Uterus (tissue), 4 donors: ENCODE results near the gene PRUNE2. TPM values are rescaled to one million over a fixed set of nuclear protein-coding genes. Genes with fewer than 3 reads are reported as not detected.
A peak's percentile ranks its signal among the peaks of the same experiment; 100 is the strongest.

ENCODE experiments used
- DNase-seq, 2 donors: peaks; one replicate each; pipeline ENCODE4 v3.0.0-alpha.2; 2019 to 2020
- H3K27ac ChIP-seq, 2 donors: fragments of 200-600 bp; sonication (generic); 1 replicate in 1 of 2; 2 replicates in 1 of 2; pipeline ENCODE4 v1.5.1; 2016 to 2018
- H3K27me3 ChIP-seq, 2 donors: fragments of 200-600 bp; sonication (generic); one replicate each; pipeline ENCODE4 v1.5.1; 2018 to 2019; ENCODE audit warnings: control low read depth in 1 of 2
- H3K36me3 ChIP-seq, 2 donors: fragments of 200-600 bp; sonication (generic); one replicate each; pipeline ENCODE4 v1.5.1; 2019; ENCODE audit warnings: control low read depth in 1 of 2
- H3K4me1 ChIP-seq, 2 donors: fragments of 200-600 bp; sonication (generic); one replicate each; pipeline ENCODE4 v1.5.1; 2018 to 2019; ENCODE audit warnings: control low read depth in 1 of 2
- H3K4me3 ChIP-seq, 2 donors: fragments of 200-600 bp; sonication (generic); 1 replicate in 1 of 2; 2 replicates in 1 of 2; pipeline ENCODE4 v1.5.1; 2018 to 2019; ENCODE audit warnings: mild to moderate bottlenecking in 1 of 2
- H3K9me3 ChIP-seq, 2 donors: fragments of 200-600 bp; sonication (generic); one replicate each; pipeline ENCODE4 v1.5.1; 2019; ENCODE audit warnings: control low read depth in 1 of 2
- CTCF ChIP-seq, 4 experiments: fragments of 200-600 bp in 2 of 4; fragments of 450-650 bp in 2 of 4; sonication (generic) in 2 of 4; IDR thresholded peaks; one replicate each; pipeline ENCODE4 v1.5.1; 2016 to 2019; ENCODE audit warnings: antibody characterized with exemption in 4 of 4, mild to moderate bottlenecking in 2 of 4, moderate library complexity in 1 of 4
- POLR2A ChIP-seq, 2 donors: fragments of 450-650 bp; IDR thresholded peaks; one replicate each; pipeline ENCODE4 v1.6.1; 2016; ENCODE audit warnings: antibody characterized with exemption in 2 of 2, mild to moderate bottlenecking in 1 of 2, moderate library complexity in 1 of 2
- intact Hi-C: fragments of 100-400 bp; cut with DNase I; formaldehyde crosslinking; loops from one replicate; pipeline ENCODE4 v1.15.1; 2023; ENCODE audit warnings: low total_unique reads
- total RNA-seq, 4 donors: library from RNA; depleted of rRNA in 3 of 4; stranded (reverse); fragments of >200 nt in 3 of 4; gene quantifications; one replicate each; pipeline versions ENCODE4 v1.1.0 to v1.2.4, GENCODE V29; 2014 to 2023
- donor health status: DM: yes; HTN: yes; CAD: no.

PRUNE2 gene
- total RNA-seq, 4 donors from 2014 or later: 51.4 to 187 (median 97.1) TPM

- intact Hi-C loops: no loop called here
These were observed 331.8 kb downstream of the PRUNE2 start for GRCh38 chr9:76573905-76574760.

GRCh38 chr9:76573408-76573807, 332.5 kb downstream of the PRUNE2 start:
- H3K4me3 ChIP-seq: no peak overlapping the region
- intact Hi-C loops: no loop called here
- no peaks in the 10 kb centered on the region for H3K4me1 ChIP-seq
- no peak overlapping the region for H3K27ac ChIP-seq
- DNase-seq: no peak
- TF ChIP-seq POLR2A (IDR thresholded peaks at IDR 0.05) (no peak), CTCF (IDR thresholded peaks at IDR 0.05) (no peak)
- H3K36me3 ChIP-seq: no peaks in the 10 kb centered on the region
- H3K9me3 ChIP-seq: no peaks in the 10 kb centered on the region
- H3K27me3 ChIP-seq: no peaks in the 10 kb centered on the region

More at GRCh38 chr9:76573905-76574760, 331.8 kb downstream of the PRUNE2 start:
- no peak for DNase-seq
- no peaks in the 10 kb centered on the region for H3K4me1 ChIP-seq
- H3K4me3 ChIP-seq: no peak overlapping the region
- TF ChIP-seq CTCF (IDR thresholded peaks at IDR 0.05) (no peak), POLR2A (IDR thresholded peaks at IDR 0.05) (no peak)
- H3K27me3 ChIP-seq: no peaks in the 10 kb centered on the region
- no peak overlapping the region for H3K27ac ChIP-seq
- no peaks in the 10 kb centered on the region for H3K36me3 ChIP-seq
- no peaks in the 10 kb centered on the region for H3K9me3 ChIP-seq

GRCh38 chr9:76572151-76572550, 333.8 kb downstream of the PRUNE2 start:
- no peaks in the 10 kb centered on the region for H3K4me1 ChIP-seq
- no peaks in the 10 kb centered on the region for H3K27me3 ChIP-seq
- H3K9me3 ChIP-seq: no peaks in the 10 kb centered on the region
- no peak overlapping the region for H3K27ac ChIP-seq
- intact Hi-C loops: no loop called here
- no peak for DNase-seq
- H3K4me3 ChIP-seq: no peak overlapping the region
- TF ChIP-seq CTCF (IDR thresholded peaks at IDR 0.05) (no peak), POLR2A (IDR thresholded peaks at IDR 0.05) (no peak)
- no peaks in the 10 kb centered on the region for H3K36me3 ChIP-seq

GRCh38 chr9:76571743-76572146, 334.2 kb downstream of the PRUNE2 start:
- Histone ChIP-seq H3K4me3 (peak overlapping the region in 1 of 2 donors; percentile 36), H3K27me3 (no peaks in the 10 kb centered on the region), H3K36me3 (no peaks in the 10 kb centered on the region), H3K9me3 (no peaks in the 10 kb centered on the region), H3K4me1 (no peaks in the 10 kb centered on the region), H3K27ac (no peak overlapping the region)
- TF ChIP-seq POLR2A (IDR thresholded peaks at IDR 0.05) (no peak), CTCF (IDR thresholded peaks at IDR 0.05) (no peak)
- no peak for DNase-seq
- intact Hi-C loops: no loop called here

GRCh38 chr9:76571288-76571687, 334.6 kb downstream of the PRUNE2 start:
- no peak for TF ChIP-seq CTCF (IDR thresholded peaks at IDR 0.05)
- TF ChIP-seq POLR2A (IDR thresholded peaks at IDR 0.05): no peak
- Histone ChIP-seq H3K9me3 (no peaks in the 10 kb centered on the region), H3K27ac (no peak overlapping the region), H3K27me3 (no peaks in the 10 kb centered on the region), H3K36me3 (no peaks in the 10 kb centered on the region), H3K4me1 (no peaks in the 10 kb centered on the region), H3K4me3 (peak overlapping the region in 1 of 2 donors; percentile 36)
- intact Hi-C loops: no loop called here
- no peak for DNase-seq
